AG08396 (cell line): ENCODE data around the gene RAMACL.
"Not testable (repeated sequence)": the region's sequence is repeated elsewhere in the genome, so short reads cannot be mapped to it uniquely, and the experiment has no call there.

Experiments
- DNase-seq: peaks from one replicate; pipeline ENCODE4 v3.0.0; 2012; ENCODE audit warnings: low spot score, mixed read lengths

Gene RAMACL

DNA sequence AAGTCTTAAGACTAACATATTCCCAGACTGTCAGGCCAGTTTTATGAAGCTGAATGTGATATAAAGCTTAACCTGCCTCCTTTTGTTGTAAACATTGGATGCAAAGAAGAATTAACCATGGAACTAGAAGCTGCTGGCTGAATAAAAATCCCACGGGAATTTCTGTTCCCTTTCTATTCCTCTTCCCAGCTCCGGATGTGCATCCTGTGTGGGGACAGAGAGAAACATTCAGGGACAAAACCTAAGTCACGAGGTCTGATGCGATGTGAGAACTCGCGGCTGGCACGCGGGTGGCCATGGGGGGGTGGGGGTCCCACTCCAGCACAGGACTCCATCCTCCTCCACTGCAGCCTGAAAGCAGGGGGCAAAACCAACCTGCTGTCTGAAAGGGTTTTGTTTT lies 32.2 kb downstream of the RAMACL start:
- DNase-seq, result no peak

DNA sequence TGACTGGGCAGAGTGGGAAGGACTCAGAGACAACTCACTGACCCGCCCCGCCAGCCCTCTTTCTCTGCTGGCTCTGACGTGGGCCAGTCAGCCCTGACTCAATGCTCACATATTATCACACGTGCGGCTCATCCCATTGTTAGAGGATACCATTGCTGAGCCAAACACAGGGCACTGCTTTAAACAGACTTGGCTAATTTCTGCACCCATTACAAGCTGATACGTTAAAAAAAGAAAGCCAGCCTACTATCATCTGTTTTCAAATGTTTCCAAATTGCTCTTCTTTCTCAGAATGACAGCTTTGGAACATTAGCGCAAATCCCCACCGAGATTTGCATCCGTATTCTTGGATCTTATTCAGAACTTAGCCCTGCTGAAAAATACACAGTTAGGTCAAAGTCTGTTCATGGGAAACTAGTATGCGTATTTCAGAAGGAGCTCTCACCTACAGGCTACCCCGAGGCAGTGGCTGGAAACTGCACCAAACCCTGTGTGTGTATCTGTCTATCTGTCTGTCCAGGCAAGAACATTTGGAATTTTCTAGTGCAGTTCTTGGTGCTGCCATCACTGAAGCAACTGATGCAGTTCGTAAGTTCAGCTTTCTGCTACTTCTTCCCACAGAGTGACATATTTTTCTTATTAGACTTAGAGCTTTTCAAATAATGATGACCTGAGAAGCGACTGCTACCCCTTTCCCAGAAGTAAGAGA lies 32.8 kb downstream of the RAMACL start:
- peak; percentile 70 for DNase-seq

- DNase-seq, result no peak
Measured at GRCh38 chr6:166552600-166552999, 33.9 kb downstream of the RAMACL start.

DNA sequence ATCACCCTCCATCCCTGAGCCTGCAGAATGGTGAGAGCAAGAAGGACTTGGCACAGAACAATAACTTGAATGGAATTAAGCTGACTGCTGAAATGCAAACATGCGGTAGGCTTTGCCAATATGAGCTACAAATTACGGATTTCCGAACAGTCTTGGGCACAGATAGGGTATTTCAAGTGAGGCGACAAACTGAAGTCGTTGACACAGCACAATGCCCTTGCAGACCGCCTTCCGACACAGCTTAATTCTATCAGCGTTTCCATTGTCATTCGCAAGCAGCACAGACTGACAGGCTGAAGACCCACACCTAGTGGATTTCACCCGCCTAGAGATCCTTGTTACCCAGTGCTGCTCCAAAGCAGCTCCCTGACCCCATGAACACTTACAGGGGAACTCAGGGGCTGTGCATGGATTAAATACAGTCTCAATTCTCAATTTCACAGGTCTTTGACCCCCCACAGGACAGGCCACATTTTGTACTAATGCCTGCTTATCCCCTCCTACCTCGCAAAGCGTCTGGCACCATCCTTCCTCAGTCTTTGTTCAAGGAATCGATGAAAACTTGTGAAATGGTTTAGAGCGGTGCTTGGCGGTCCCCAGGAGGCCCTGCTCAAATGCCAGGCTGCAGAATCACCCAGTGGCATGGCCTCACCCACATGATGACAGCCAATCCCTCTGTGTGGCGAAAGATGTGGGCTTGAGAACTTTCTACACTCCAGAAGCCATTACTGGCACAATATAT lies 34.6 kb downstream of the RAMACL start:
- DNase-seq, result no peak

GRCh38 chr6:166546653-166547052 lies 39.8 kb downstream of the RAMACL start:
- DNase-seq, result no peak

DNA sequence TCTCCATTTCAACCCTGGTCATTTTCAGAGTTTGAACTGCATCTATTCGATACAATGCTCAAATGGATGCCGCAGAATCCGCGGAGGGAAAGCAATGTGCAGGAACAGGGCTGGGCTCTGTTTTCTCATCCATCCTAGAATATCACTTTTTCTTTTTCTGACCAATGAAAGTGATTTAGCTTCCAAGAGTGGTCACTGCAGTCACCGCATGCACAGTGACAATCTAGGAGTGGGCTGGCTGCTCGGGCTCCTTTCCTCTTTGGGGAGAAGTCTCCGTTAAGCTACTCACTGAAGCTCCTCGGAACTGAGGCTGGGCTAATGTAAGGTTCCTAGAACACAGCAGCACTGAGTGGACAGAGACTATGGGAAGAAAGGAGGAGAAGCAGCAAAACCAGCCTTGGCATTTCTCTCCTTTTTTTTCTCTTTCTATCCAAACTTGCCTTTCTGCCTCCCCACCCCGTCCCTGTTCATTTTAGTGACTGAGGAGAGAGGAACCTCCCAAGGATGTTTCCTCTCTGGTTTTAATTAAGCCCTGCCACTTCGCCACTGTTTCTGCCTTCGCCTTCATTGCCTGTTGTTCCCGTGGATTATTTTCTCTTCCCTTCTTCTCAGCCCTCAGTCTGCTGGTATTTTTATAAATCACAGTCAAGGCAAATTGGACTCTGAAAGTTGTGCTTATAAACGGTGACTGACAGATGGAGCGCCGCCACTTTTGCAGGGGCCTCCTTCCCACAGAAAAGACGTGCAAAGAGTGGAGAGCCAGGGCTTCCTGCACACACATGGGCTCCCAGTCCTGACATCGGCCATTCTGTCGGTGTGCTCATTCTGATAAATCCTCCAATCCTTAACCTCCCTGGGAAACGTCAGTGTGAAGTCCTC lies 41.1 kb downstream of the RAMACL start:
- DNase-seq, result no peak

- no peak for DNase-seq
Measured at GRCh38 chr6:166544296-166544605, 42.2 kb downstream of the RAMACL start.

GRCh38 chr6:166543603-166544295 lies 42.7 kb downstream of the RAMACL start:
- DNase-seq, result no peak

DNA sequence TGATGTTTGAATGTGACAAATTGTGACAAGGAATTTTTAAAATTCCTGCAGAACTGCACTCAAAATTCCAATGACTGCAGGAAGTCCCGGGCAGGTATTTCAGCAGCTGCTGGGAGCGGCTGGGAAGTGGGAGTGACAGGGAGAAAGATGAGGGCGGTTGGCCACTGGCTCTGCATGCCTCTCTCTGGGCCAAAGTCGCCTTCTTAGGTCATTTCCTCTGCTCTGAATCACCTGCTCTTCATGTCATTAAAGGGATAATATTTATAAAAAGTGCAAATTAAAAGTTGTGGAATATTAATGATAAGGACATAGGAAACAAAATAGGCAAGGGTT lies 43.9 kb downstream of the RAMACL start:
- DNase-seq, result no peak

DNA sequence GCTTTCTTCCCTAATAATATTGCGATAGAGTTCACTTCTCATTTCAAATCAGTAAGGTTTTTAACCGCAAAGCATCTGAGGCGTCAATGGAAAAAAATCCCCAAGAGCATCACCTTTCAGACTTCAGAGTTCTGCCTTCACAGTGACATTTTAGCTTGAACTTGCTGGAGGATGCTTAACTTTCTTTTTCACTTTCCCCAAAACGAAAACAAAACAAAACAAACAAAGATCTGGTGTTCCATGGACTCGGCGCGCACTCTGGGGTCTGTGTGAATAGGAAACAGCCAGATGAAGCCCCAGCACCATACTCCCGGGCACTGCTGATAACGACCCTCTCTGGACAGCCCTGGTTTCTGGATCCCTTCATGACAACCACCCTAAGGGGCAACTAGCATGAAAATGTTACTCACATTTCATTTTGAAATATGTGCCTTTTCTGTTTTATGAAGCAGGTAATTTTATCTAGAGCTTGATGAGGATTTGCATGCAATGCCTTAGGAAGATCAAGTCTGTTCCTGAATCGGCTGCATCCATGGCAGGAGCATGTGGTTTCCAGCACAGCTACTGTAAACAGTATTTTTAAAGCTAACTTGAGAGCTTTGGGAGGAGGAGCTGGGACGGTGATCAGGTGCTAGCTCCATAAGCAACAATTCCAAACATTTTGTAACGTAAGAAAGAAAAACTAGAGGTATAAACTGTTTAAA lies 44.5 kb downstream of the RAMACL start:
- no peak for DNase-seq

GRCh38 chr6:166541366-166541765 lies 45.1 kb downstream of the RAMACL start:
- DNase-seq, result no peak

DNA sequence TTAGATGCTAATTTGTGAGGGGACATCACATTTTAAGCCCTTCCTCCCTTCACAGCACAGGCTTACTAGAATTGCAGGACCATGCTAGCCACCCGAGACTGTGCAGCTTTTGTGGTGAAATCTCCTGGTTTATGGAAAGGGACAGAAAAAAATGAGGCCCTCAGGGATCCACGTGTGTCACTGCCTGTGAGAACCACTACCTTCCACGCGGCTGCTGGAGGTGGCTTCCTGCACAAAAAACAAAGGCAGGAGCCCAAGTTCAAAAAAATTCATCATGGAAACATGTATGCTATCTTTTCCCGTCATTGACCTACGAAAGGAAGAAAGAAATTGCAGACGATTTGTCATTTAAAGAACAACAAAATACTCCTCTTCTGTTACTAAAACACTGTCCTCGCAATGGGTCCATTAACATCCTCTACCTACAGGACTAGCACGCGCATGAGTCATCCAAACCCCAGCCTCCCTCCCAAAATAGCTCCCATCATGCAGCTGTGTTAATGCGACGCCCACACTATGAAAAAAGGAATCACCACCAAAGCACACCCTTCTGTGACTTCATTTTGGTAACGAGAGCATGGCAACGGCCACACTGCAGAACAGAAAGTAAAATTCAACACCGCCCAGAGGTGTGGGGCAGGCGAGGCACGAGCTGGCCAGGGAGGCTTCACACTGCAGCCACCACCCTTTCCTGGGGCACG lies 45.7 kb downstream of the RAMACL start:
- DNase-seq, result no peak

DNA sequence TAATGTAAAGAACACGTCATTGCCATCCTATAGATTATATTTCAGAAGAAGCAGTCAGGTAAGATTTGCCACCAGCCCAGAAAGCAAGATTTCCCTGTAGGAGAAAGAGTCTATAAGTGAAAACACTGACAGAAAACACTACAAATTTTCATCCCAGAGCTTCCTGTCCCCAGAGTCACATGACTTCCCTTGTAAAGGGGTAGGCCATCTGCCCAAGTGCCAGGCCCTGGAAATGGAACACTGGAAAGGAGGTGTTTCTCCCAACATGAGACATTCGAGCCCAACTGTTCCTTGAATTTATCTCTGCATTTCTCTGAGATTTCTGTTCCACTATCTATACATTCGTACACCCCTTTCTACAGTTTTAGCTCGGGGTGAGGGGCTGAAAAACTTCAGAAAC lies 46.9 kb downstream of the RAMACL start:
- no peak for DNase-seq

DNA sequence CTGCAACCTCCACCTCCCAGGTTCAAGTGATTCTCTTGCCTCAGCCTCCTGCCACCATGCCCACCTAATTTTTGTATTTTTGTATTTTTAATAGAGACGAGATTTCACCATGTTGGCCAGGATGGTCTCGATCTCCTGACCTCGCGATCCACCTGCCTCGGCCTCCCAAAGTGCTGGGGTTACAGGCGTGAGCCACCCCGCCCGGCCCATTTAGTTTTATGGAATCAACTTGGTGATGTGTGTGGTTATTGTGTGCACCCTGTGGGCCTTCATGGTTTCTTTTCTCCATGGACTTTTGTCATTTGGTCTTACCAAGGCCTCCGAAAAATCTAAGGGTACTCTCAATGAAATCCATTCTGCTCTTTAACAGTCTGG lies 47.5 kb downstream of the RAMACL start:
- DNase-seq, result not testable (repeated sequence)

DNA sequence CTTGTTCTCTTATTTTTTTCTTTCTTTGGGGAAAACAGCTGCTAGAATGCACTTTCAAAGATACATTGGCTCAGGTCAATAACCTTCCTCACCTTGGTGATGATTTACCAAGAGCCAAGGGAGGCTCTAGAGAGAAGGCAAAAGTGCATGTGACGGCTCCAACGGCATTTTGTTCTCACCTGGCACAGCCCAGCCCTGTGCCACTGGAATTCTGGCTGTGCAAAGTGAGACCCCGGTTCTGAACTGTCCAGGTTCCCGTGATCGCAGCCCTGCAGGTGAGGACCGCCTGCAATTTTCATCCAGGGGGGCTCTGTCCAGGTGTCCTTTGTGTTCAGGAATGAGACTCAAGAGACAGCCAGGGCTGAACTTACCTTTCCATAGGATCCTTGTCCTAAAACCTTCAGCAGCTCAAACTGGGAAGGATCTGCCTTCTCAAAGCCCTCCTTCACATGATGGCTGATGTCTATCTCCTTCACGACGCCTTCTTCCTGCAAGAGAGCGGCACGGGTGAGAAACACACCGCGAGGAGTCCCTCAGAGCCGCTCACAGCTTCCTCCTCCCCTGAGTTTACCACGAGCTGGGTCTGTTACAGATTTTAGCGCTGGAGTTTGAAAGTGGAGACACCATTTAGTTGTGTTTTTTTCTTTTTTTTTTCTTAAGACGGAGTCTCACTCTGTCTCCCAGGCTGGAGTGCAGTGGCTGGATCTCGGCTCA lies 48.0 kb downstream of the RAMACL start:
- no peak for DNase-seq

- DNase-seq, result no peak
Measured at GRCh38 chr6:166534658-166535406, 51.6 kb downstream of the RAMACL start.

GRCh38 chr6:166533205-166533824 lies 53.2 kb downstream of the RAMACL start:
- DNase-seq, result no peak
